Measurements from ENCODE around the gene KCNA2. TPM values are rescaled to one million over a fixed set of nuclear protein-coding genes. Genes with fewer than 3 reads are reported as not detected.

KCNA2 gene
- polyA plus RNA-seq, 1 donor (not counting 4 experiments of a cell fraction or from before 2014, with no cell fraction given) = 0.03 TPM

DNA sequence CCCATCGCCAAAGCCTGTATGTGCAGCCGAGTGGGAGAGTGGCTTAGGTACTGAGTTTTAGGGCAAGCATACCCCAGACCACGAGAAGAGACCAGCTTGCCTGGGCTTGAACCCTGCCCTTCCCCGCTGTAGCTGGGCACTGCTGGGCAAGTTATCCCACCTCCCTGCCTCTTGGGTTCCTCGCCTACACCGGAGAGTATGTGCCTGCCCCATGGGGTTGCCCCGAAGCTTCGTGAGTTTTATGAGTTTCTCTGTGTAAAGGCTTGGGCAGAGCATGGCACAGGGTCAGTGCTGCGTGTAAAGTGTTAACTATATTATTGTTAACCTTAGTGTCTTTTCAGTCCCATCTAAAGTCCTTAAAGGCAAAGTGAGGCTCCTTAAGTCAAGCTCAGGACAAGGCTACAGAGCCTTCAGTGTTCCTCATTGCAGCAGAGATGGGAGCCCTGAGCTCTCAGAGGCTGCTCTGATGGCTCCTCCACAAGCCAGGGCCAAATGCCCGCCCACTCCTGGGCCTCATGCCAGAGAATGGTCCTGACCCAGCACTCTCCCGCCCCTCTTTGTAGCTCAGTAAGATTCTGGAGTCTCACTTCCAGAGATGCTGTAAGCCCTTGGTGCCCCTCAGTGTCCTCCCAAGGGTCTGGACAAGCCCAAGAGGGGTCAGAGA lies 50.2 kb downstream of the KCNA2 start:
- no peak overlapping the region for H3K4me2 ChIP-seq (ENCODE audit: control insufficient read depth, extremely low read depth, insufficient read depth, low read depth, low read length)
- no peak overlapping the region for H2AFZ ChIP-seq (ENCODE audit: control insufficient read depth, low read length)
- no peak overlapping the region for H3K9ac ChIP-seq (ENCODE audit: control insufficient read depth, extremely low read depth, insufficient read depth, low read length)
- no peaks in the 10 kb centered on the region for H4K20me1 ChIP-seq (ENCODE audit: control insufficient read depth, extremely low read depth, insufficient read depth, low read length)
- no peak overlapping the region for H3K27ac ChIP-seq (ENCODE audit: control insufficient read depth, insufficient read depth, low read length)
- H3K79me2 ChIP-seq (ENCODE audit: control insufficient read depth, insufficient read depth, low read length) = no peaks in the 10 kb centered on the region
- FAIRE-seq (no peak), DNase-seq (ENCODE audit: low read depth, low spot score) (no peak)
- TF ChIP-seq, protein P1, sequence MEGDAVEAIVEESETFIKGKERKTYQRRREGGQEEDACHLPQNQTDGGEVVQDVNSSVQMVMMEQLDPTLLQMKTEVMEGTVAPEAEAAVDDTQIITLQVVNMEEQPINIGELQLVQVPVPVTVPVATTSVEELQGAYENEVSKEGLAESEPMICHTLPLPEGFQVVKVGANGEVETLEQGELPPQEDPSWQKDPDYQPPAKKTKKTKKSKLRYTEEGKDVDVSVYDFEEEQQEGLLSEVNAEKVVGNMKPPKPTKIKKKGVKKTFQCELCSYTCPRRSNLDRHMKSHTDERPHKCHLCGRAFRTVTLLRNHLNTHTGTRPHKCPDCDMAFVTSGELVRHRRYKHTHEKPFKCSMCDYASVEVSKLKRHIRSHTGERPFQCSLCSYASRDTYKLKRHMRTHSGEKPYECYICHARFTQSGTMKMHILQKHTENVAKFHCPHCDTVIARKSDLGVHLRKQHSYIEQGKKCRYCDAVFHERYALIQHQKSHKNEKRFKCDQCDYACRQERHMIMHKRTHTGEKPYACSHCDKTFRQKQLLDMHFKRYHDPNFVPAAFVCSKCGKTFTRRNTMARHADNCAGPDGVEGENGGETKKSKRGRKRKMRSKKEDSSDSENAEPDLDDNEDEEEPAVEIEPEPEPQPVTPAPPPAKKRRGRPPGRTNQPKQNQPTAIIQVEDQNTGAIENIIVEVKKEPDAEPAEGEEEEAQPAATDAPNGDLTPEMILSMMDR (optimal IDR thresholded peaks at IDR 0.05 in 1 of 3, IDR thresholded peaks at IDR 0.05 in 1 of 3, conservative IDR thresholded peaks at IDR 0.05 in 1 of 3; ENCODE audit: extremely low read depth in 1 of 3, insufficient read depth in 2 of 3, low read length in 3 of 3) = no peak
- peak; percentile 18 for TF ChIP-seq EZH2 (IDR thresholded peaks at IDR 0.05; ENCODE audit: low read length)
- peaks cover 31% of the 10 kb centered on the region for H3K27me3 ChIP-seq (ENCODE audit: control insufficient read depth, extremely low read depth, insufficient read depth, low read length)
- H3K4me1 ChIP-seq (ENCODE audit: control insufficient read depth, extremely low read depth, insufficient read depth, low read length) = no peaks in the 10 kb centered on the region
- H3K9me3 ChIP-seq (ENCODE audit: control insufficient read depth, low read depth, low read length) = no peaks in the 10 kb centered on the region
- dilution Hi-C loops (cut with MboI; ENCODE audit: extremely low pct_ligation_motif_present, low sequenced_read_pairs) = no loop called here
- no peaks in the 10 kb centered on the region for H3K36me3 ChIP-seq (ENCODE audit: control insufficient read depth in 2 of 2, extremely low read depth in 1 of 2, insufficient read depth in 2 of 2, low read length in 2 of 2)
- H3K9me1 ChIP-seq (ENCODE audit: control insufficient read depth, extremely low read depth, insufficient read depth, low read length) = no peaks in the 10 kb centered on the region
- no peak overlapping the region for H3K4me3 ChIP-seq (ENCODE audit: control insufficient read depth in 2 of 3, extremely low read depth in 1 of 3, insufficient read depth in 2 of 3, low read depth in 1 of 3, low read length in 3 of 3)

DNA sequence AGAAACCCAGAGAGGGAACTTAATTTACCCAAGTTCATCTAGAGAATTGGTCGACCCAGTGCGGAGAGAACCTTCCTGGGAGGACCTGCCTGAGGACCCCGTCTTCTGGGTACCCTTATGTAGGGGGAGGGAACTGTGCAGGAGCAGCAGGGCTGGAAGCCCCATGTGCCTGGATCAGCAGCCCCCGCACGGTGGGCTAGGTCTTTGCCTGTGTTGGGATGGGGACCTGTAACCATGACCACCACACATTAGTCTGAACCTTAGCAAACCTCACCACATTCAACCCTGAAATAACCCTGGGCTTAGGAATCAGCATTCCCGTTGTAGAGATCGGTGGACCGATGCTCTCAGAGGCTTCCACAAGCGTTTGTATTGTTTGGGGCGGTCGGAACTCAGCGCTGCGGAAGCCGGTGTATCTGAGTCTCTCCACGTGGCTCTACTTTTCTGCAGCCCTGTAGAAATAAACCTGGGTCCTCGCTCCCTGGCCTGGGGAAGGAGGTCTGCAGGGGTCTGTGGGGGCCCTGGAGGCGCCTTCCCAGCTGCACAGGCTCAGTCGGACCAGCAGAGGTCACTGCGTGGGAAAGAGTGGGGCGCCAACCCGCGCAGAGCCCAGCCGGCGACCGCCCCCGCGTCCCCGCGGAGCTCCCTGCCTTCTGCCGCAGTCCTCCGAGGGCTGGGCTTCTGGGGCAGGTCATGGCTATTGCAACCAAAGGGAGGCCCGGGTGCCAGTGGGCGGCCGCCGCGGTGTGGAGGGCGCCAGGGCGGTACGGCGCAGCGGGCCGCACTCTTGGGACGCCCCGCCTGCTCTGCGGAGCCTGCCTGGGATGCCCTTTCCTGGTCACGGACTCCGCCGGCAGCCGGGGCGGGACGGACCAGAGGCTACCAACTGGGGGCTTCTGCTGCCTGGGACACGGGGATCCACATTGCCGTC lies 51.0 kb downstream of the KCNA2 start:
- no peak overlapping the region for H3K27ac ChIP-seq (ENCODE audit: control insufficient read depth, insufficient read depth, low read length)
- no peaks in the 10 kb centered on the region for H3K9me3 ChIP-seq (ENCODE audit: control insufficient read depth, low read depth, low read length)
- FAIRE-seq (no peak), DNase-seq (ENCODE audit: low read depth, low spot score) (no peak)
- H3K9ac ChIP-seq (ENCODE audit: control insufficient read depth, extremely low read depth, insufficient read depth, low read length) = no peak overlapping the region
- no peaks in the 10 kb centered on the region for H3K9me1 ChIP-seq (ENCODE audit: control insufficient read depth, extremely low read depth, insufficient read depth, low read length)
- dilution Hi-C loops (cut with MboI; ENCODE audit: extremely low pct_ligation_motif_present, low sequenced_read_pairs) = no loop called here
- peak overlapping the region; percentile 17 for H3K4me2 ChIP-seq (ENCODE audit: control insufficient read depth, extremely low read depth, insufficient read depth, low read depth, low read length)
- H3K36me3 ChIP-seq (ENCODE audit: control insufficient read depth in 2 of 2, extremely low read depth in 1 of 2, insufficient read depth in 2 of 2, low read length in 2 of 2) = no peaks in the 10 kb centered on the region
- H2AFZ ChIP-seq (ENCODE audit: control insufficient read depth, low read length) = no peak overlapping the region
- no peaks in the 10 kb centered on the region for H3K79me2 ChIP-seq (ENCODE audit: control insufficient read depth, insufficient read depth, low read length)
- no peaks in the 10 kb centered on the region for H4K20me1 ChIP-seq (ENCODE audit: control insufficient read depth, extremely low read depth, insufficient read depth, low read length)
- TF ChIP-seq, protein P1 (optimal IDR thresholded peaks at IDR 0.05 in 1 of 3, IDR thresholded peaks at IDR 0.05 in 1 of 3, conservative IDR thresholded peaks at IDR 0.05 in 1 of 3; ENCODE audit: extremely low read depth in 1 of 3, insufficient read depth in 2 of 3, low read length in 3 of 3) = peak; percentile 36 to 77 (median 63)
- peak; percentile 53 for TF ChIP-seq EZH2 (IDR thresholded peaks at IDR 0.05; ENCODE audit: low read length)
- peaks cover 28% of the 10 kb centered on the region for H3K27me3 ChIP-seq (ENCODE audit: control insufficient read depth, extremely low read depth, insufficient read depth, low read length)
- H3K4me1 ChIP-seq (ENCODE audit: control insufficient read depth, extremely low read depth, insufficient read depth, low read length) = no peaks in the 10 kb centered on the region
- peak overlapping the region in 1 of 3 experiments; percentile 4 for H3K4me3 ChIP-seq (ENCODE audit: control insufficient read depth in 2 of 3, extremely low read depth in 1 of 3, insufficient read depth in 2 of 3, low read depth in 1 of 3, low read length in 3 of 3)

Data from keratinocyte (primary cell).